Measurements from ENCODE around the gene SLC4A7. TPM values are rescaled to one million over a fixed set of nuclear protein-coding genes. Genes with fewer than 3 reads are reported as not detected.

SLC4A7 gene
- total RNA-seq, 1 donor from 2014 or later, result 28.6 TPM

- no peak overlapping the region for H3K4me3 ChIP-seq (ENCODE audit: low read depth, low read length)
- no peaks in the 10 kb centered on the region for H3K27me3 ChIP-seq (ENCODE audit: control insufficient read depth, insufficient read depth, low read length)
- no peaks in the 10 kb centered on the region for H3K36me3 ChIP-seq (ENCODE audit: control insufficient read depth, insufficient read depth, low read length)
- TF ChIP-seq, protein P1, sequence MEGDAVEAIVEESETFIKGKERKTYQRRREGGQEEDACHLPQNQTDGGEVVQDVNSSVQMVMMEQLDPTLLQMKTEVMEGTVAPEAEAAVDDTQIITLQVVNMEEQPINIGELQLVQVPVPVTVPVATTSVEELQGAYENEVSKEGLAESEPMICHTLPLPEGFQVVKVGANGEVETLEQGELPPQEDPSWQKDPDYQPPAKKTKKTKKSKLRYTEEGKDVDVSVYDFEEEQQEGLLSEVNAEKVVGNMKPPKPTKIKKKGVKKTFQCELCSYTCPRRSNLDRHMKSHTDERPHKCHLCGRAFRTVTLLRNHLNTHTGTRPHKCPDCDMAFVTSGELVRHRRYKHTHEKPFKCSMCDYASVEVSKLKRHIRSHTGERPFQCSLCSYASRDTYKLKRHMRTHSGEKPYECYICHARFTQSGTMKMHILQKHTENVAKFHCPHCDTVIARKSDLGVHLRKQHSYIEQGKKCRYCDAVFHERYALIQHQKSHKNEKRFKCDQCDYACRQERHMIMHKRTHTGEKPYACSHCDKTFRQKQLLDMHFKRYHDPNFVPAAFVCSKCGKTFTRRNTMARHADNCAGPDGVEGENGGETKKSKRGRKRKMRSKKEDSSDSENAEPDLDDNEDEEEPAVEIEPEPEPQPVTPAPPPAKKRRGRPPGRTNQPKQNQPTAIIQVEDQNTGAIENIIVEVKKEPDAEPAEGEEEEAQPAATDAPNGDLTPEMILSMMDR (IDR thresholded peaks at IDR 0.05; ENCODE audit: insufficient read depth, low read length, poor library complexity, severe bottlenecking), result peak; percentile 52
- no peak for DNase-seq (ENCODE audit: low read depth)
Measured at GRCh38 chr3:27467545-27467944, 16.6 kb downstream of the SLC4A7 start.

- TF ChIP-seq, protein P1 (IDR thresholded peaks at IDR 0.05; ENCODE audit: insufficient read depth, low read length, poor library complexity, severe bottlenecking), result no peak
- Histone ChIP-seq H3K4me3 (ENCODE audit: low read depth, low read length) (no peak overlapping the region), H3K36me3 (ENCODE audit: control insufficient read depth, insufficient read depth, low read length) (no peaks in the 10 kb centered on the region), H3K27me3 (ENCODE audit: control insufficient read depth, insufficient read depth, low read length) (no peaks in the 10 kb centered on the region)
- no peak for DNase-seq (ENCODE audit: low read depth)
Measured at GRCh38 chr3:27464646-27465045, 19.5 kb downstream of the SLC4A7 start.

GRCh38 chr3:27462228-27462627 lies 22.0 kb downstream of the SLC4A7 start:
- Histone ChIP-seq H3K4me3 (ENCODE audit: low read depth, low read length) (no peak overlapping the region), H3K36me3 (ENCODE audit: control insufficient read depth, insufficient read depth, low read length) (no peaks in the 10 kb centered on the region), H3K27me3 (ENCODE audit: control insufficient read depth, insufficient read depth, low read length) (no peaks in the 10 kb centered on the region)
- DNase-seq (ENCODE audit: low read depth), result no peak
- TF ChIP-seq, protein P1 (IDR thresholded peaks at IDR 0.05; ENCODE audit: insufficient read depth, low read length, poor library complexity, severe bottlenecking), result no peak

DNA sequence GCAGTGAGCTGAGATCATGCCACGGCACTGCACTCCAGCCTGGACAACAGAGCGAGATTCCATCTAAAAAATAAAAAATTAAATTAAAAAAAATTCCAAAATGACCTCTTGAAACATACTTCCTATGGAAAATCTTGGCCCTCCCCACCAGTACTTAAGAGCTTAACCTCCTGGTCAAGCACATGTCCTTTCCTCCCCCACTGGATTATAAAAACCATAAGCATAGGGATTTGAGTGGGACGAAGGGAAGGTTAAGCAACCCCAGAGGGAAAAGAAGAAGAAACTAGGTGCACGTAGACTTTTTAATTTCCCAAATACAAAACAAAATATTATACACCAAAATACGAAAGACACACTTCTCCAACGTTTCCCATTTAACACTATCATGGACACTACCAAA lies 25.3 kb downstream of the SLC4A7 start:
- Histone ChIP-seq H3K27me3 (ENCODE audit: control insufficient read depth, insufficient read depth, low read length) (no peaks in the 10 kb centered on the region), H3K36me3 (ENCODE audit: control insufficient read depth, insufficient read depth, low read length) (no peaks in the 10 kb centered on the region), H3K4me3 (ENCODE audit: low read depth, low read length) (no peak overlapping the region)
- no peak for DNase-seq (ENCODE audit: low read depth)
- TF ChIP-seq, protein P1 (IDR thresholded peaks at IDR 0.05; ENCODE audit: insufficient read depth, low read length, poor library complexity, severe bottlenecking), result no peak

DNA sequence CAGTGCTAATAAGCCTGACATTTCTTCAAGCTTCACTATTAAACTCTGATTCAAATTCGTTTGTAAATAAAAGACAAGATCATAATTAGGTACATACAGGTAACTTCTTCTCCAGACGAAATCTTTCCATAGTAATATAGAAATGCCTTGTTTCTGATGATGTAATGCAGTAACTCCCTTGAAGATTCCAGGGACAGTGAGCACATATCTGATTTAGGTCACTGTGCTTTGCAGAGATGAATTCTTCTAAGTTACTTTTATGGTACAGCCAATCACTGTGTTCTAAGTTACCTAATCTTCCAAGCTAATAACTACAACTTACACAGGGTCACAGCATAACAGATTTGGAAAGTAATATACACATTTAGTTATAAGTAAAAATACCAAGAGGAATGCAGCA lies 27.6 kb downstream of the SLC4A7 start:
- no peak for DNase-seq (ENCODE audit: low read depth)
- H3K4me3 ChIP-seq (ENCODE audit: low read depth, low read length), result no peak overlapping the region
- TF ChIP-seq, protein P1 (IDR thresholded peaks at IDR 0.05; ENCODE audit: insufficient read depth, low read length, poor library complexity, severe bottlenecking), result no peak
- no peaks in the 10 kb centered on the region for H3K27me3 ChIP-seq (ENCODE audit: control insufficient read depth, insufficient read depth, low read length)
- H3K36me3 ChIP-seq (ENCODE audit: control insufficient read depth, insufficient read depth, low read length), result no peaks in the 10 kb centered on the region

DNA sequence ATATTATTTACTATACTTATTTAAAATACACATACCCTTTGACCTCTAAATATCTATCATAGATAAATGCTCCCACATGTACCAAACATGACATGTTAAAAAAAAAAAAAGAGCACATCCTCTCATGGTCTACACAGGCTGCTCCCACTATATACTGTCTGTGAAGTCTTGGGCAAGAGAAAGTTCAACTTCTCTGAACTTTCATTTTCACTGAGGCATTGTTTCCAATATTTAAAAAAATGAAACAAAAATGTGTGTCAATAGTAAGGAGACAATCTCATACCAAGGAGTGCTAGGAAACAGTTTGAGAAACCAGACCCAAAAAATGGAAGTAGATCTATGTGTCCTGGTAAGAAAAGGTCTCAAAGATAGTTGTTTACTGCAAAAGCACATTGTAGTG lies 29.3 kb downstream of the SLC4A7 start:
- no peak for DNase-seq (ENCODE audit: low read depth)
- TF ChIP-seq, protein P1 (IDR thresholded peaks at IDR 0.05; ENCODE audit: insufficient read depth, low read length, poor library complexity, severe bottlenecking), result no peak
- no peak overlapping the region for H3K4me3 ChIP-seq (ENCODE audit: low read depth, low read length)
- no peaks in the 10 kb centered on the region for H3K36me3 ChIP-seq (ENCODE audit: control insufficient read depth, insufficient read depth, low read length)
- no peaks in the 10 kb centered on the region for H3K27me3 ChIP-seq (ENCODE audit: control insufficient read depth, insufficient read depth, low read length)

Data from kidney epithelial cell (primary cell).